Osteoblast (primary cell): ENCODE data around the gene RAB4A. TPM values are rescaled to one million over a fixed set of nuclear protein-coding genes. Genes with fewer than 3 reads are reported as not detected.

Experiments used
- DNase-seq: peaks from one replicate; pipeline ENCODE4 v3.0.0; 2011; ENCODE audit warnings: low spot score, mixed read lengths; ENCODE audit not compliant: insufficient read length; ENCODE audit errors: missing footprints
- H2AFZ ChIP-seq: 2 replicates; pipeline ENCODE4 v1.6.0; 2011; ENCODE audit warnings: mild to moderate bottlenecking, low read length
- H3K27ac ChIP-seq: 2 replicates; pipeline ENCODE4 v1.5.1; 2011; ENCODE audit warnings: mild to moderate bottlenecking, low read depth, low read length, moderate library complexity
- H3K27me3 ChIP-seq: 2 replicates; pipeline ENCODE4 v1.6.0; 2012; ENCODE audit warnings: mild to moderate bottlenecking, control low read depth, inconsistent platforms, low read length, moderate library complexity; ENCODE audit not compliant: insufficient read depth
- H3K36me3 ChIP-seq: 2 replicates; pipeline ENCODE4 v1.5.1; 2011; ENCODE audit warnings: mild to moderate bottlenecking, low read length, control low read depth, moderate library complexity; ENCODE audit not compliant: insufficient read depth
- H3K4me1 ChIP-seq: 2 replicates; pipeline ENCODE4 v1.5.1; 2011; ENCODE audit warnings: mild to moderate bottlenecking, low read length, control low read depth, moderate library complexity; ENCODE audit not compliant: insufficient read depth
- H3K4me2 ChIP-seq: 2 replicates; pipeline ENCODE4 v1.6.0; 2011; ENCODE audit warnings: mild to moderate bottlenecking, low read length; ENCODE audit not compliant: insufficient read depth
- H3K4me3 ChIP-seq: fragments of 200-600 bp; sonication (generic); 3 replicates; pipeline ENCODE4 v1.5.1; 2012; ENCODE audit warnings: mild to moderate bottlenecking, low read length, inconsistent platforms; ENCODE audit not compliant: insufficient read depth
- H3K79me2 ChIP-seq: 2 replicates; pipeline ENCODE4 v1.6.0; 2012; ENCODE audit warnings: mild to moderate bottlenecking, low read length, control low read depth, inconsistent platforms; ENCODE audit not compliant: insufficient read depth
- H3K9me3 ChIP-seq: 2 replicates; pipeline ENCODE4 v1.5.1; 2011; ENCODE audit warnings: low read depth, low read length, control low read depth
- H4K20me1 ChIP-seq: 2 replicates; pipeline ENCODE4 v1.6.0; 2012; ENCODE audit warnings: mild to moderate bottlenecking, low read length, control low read depth; ENCODE audit not compliant: insufficient read depth
- CTCF ChIP-seq: IDR thresholded peaks from 2 replicates; pipeline ENCODE4 v1.5.1; 2011; ENCODE audit warnings: mild to moderate bottlenecking, low read depth, low read length, moderate library complexity; ENCODE audit errors: extremely low read depth
- total RNA-seq: library from RNA; depleted of rRNA; stranded (reverse); fragments of >200 nt; gene quantifications from 2 replicates; pipeline ENCODE4 v1.2.3, GENCODE V29; 2012

The RAB4A gene, protein sequence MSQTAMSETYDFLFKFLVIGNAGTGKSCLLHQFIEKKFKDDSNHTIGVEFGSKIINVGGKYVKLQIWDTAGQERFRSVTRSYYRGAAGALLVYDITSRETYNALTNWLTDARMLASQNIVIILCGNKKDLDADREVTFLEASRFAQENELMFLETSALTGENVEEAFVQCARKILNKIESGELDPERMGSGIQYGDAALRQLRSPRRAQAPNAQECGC
- 19.9 and 20.0 TPM in 2 replicates for total RNA-seq

DNA sequence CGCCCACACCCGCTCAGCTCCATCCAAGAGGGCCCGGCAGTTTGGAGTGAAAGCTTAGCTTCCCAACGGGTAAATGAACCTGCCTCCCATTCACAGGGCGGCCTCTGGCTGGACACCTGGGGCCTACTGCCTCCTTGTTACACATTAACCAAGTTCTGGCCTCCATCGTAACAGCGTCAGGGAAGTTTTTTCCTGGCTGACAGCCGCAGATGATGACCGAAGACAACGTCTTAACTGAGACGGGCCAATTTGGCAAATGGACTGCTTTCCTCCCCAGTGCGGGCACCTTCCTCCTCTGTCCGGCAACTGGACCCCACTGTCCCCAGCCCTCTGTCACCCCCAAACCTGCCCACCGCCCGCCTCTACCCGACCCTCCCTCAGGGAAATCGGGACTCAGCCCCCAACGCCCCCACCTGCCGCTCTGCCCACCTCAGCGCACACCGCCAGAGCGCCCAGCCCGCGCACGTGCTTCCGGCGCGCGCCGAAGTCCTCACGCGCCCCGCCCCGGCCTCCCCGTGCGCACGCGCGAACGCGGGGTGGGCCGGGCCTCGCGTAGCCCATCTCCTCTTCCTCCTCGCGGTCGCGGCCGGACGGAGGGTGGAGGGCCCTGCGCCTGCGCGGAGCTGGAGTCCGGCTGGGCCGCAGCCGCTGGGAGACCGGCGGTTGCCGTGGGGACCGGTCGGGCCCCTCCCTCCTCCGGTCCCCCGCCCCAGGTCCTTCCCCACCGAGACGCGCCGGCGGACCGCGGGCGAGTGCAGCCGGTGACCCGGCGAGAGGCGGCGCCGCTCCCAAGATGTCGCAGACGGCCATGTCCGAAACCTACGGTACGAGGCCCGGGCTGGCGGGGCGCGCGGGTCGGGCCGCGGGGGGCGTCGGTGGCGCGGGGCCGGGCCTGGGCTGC is at the start of gene RAB4A:
Gene RAB4A (plus strand): TSS at position 565 of the 901 bp plus-strand sequence. CDS start 229 bp downstream, at position 794.
- Histone ChIP-seq H3K27ac (peak within 1 kb of the TSS; percentile 20), H3K4me3 (peak within 1 kb of the TSS; percentile 81), H3K36me3 (no peaks in the 10 kb centered on the region), H3K4me1 (peaks cover 28% of the 10 kb centered on the region), H3K9me3 (no peaks in the 10 kb centered on the region), H2AFZ (peak within 1 kb of the TSS; percentile 81), H3K79me2 (peaks cover 39% of the 10 kb centered on the region), H3K4me2 (peak within 1 kb of the TSS; percentile 95), H4K20me1 (peaks cover 28% of the 10 kb centered on the region), H3K27me3 (no peaks in the 10 kb centered on the region)
- peak; percentile 99 for DNase-seq
- TF ChIP-seq CTCF: no peak

GRCh38 chr1:229222081-229222480 is 48.8 kb upstream of the RAB4A start:
- no peak overlapping the region for H3K4me3 ChIP-seq
- H3K4me1 ChIP-seq: no peaks in the 10 kb centered on the region
- DNase-seq: no peak
- TF ChIP-seq CTCF: no peak
- no peak overlapping the region for H3K4me2 ChIP-seq
- no peaks in the 10 kb centered on the region for H3K79me2 ChIP-seq
- H3K9me3 ChIP-seq: no peaks in the 10 kb centered on the region
- no peaks in the 10 kb centered on the region for H3K36me3 ChIP-seq
- H4K20me1 ChIP-seq: no peaks in the 10 kb centered on the region
- no peak overlapping the region for H3K27ac ChIP-seq
- H3K27me3 ChIP-seq: no peaks in the 10 kb centered on the region
- no peak overlapping the region for H2AFZ ChIP-seq

DNA sequence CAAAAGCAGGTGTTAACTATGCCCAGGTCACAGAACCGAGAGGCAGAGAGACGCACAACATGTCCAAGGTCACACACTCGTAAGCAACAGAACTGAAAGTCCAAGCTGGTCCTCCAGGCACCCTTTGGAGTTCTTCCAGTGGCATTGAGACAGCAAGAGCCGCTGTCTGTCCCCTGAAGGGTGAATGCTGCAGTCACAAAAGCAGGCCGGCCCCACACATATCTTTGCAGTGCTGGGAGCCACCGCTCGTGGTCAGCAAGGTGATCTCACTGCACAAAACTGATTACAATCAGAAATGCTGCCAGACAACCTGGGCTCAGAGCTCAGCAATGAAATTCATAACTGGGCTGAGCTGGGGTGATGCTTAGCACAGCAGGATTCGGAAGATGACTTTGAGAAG is 47.4 kb upstream of the RAB4A start:
- no peak overlapping the region for H3K4me2 ChIP-seq
- H4K20me1 ChIP-seq: no peaks in the 10 kb centered on the region
- no peaks in the 10 kb centered on the region for H3K4me1 ChIP-seq
- H3K36me3 ChIP-seq: no peaks in the 10 kb centered on the region
- DNase-seq: no peak
- no peaks in the 10 kb centered on the region for H3K27me3 ChIP-seq
- no peak overlapping the region for H3K27ac ChIP-seq
- no peaks in the 10 kb centered on the region for H3K9me3 ChIP-seq
- H3K4me3 ChIP-seq: no peak overlapping the region
- TF ChIP-seq CTCF: no peak
- no peaks in the 10 kb centered on the region for H3K79me2 ChIP-seq
- H2AFZ ChIP-seq: no peak overlapping the region

- H3K27me3 ChIP-seq: peaks cover 3% of the 10 kb centered on the region
- H3K4me2 ChIP-seq: no peak overlapping the region
- no peak overlapping the region for H2AFZ ChIP-seq
- H4K20me1 ChIP-seq: no peaks in the 10 kb centered on the region
- no peak for TF ChIP-seq CTCF
- DNase-seq: peak; percentile 64
- H3K4me1 ChIP-seq: no peaks in the 10 kb centered on the region
- H3K4me3 ChIP-seq: no peak overlapping the region
- no peaks in the 10 kb centered on the region for H3K79me2 ChIP-seq
- H3K27ac ChIP-seq: no peak overlapping the region
- no peaks in the 10 kb centered on the region for H3K9me3 ChIP-seq
- no peaks in the 10 kb centered on the region for H3K36me3 ChIP-seq
These were observed 46.6 kb upstream of the RAB4A start for GRCh38 chr1:229224308-229224707.
